Anterior cingulate cortex (tissue), 58 donors: ENCODE measurements around the gene GTPBP10.
A peak's percentile ranks its signal among the peaks of the same experiment; 100 is the strongest.
"Not testable (repeated sequence)": the region's sequence is repeated elsewhere in the genome, so short reads cannot be mapped to it uniquely, and the experiment has no call there.

Experiments
- DNase-seq, 58 donors: peaks; one replicate each; lab custom pipeline; 2025; lab: John Stamatoyannopoulos, UW

The GTPBP10 gene

GRCh38 chr7:90350032-90350431 lies 3.5 kb downstream of the GTPBP10 start:
- not testable (repeated sequence) for DNase-seq

- DNase-seq: no peak
Measured at GRCh38 chr7:90351987-90352386, 5.5 kb downstream of the GTPBP10 start.

- DNase-seq: no peak
Measured at GRCh38 chr7:90383422-90383821, 36.9 kb downstream of the GTPBP10 start.

GRCh38 chr7:90383861-90384260 lies 37.3 kb downstream of the GTPBP10 start:
- no peak for DNase-seq

- DNase-seq: no peak
Measured at GRCh38 chr7:90384433-90384832, 37.9 kb downstream of the GTPBP10 start.

GRCh38 chr7:90387470-90388240 lies 41.1 kb downstream of the GTPBP10 start:
- DNase-seq: no peak

GRCh38 chr7:90390926-90391325 lies 44.4 kb downstream of the GTPBP10 start:
- no peak for DNase-seq

- DNase-seq: no peak
Measured at GRCh38 chr7:90391488-90391887, 45.0 kb downstream of the GTPBP10 start.

GRCh38 chr7:90396420-90396819 lies 49.9 kb downstream of the GTPBP10 start:
- no peak for DNase-seq

- DNase-seq: peak in 6 of 58 donors; percentile 4 to 39 (median 16)
Measured at GRCh38 chr7:90401989-90402388, 55.5 kb downstream of the GTPBP10 start.

GRCh38 chr7:90402785-90403173 lies 56.3 kb downstream of the GTPBP10 start:
- DNase-seq: no peak

- DNase-seq: peak; percentile 21 to 91 (median 75)
Measured at GRCh38 chr7:90403174-90404113, 56.9 kb downstream of the GTPBP10 start, which contains the start of gene CLDN12. Gene CLDN12 (plus strand): TSS chr7:90403461. CDS start chr7:90412677, 9,216 bp downstream.

- DNase-seq: no peak
Measured at GRCh38 chr7:90404777-90405176, 58.3 kb downstream of the GTPBP10 start.

- DNase-seq: peak in 2 of 58 donors; percentile 12 to 81
Measured at GRCh38 chr7:90407484-90407821, 60.9 kb downstream of the GTPBP10 start.

- DNase-seq: no peak
Measured at GRCh38 chr7:90408142-90408541, 61.6 kb downstream of the GTPBP10 start.

- no peak for DNase-seq
Measured at GRCh38 chr7:90409667-90410066, 63.2 kb downstream of the GTPBP10 start.

- DNase-seq: no peak
Measured at GRCh38 chr7:90411510-90411909, 65.0 kb downstream of the GTPBP10 start.

GRCh38 chr7:90412458-90413184 lies 66.1 kb downstream of the GTPBP10 start:
- DNase-seq: no peak

GRCh38 chr7:90413185-90413528 lies 66.6 kb downstream of the GTPBP10 start:
- no peak for DNase-seq

- DNase-seq: no peak
Measured at GRCh38 chr7:90421651-90422050, 75.1 kb downstream of the GTPBP10 start.

GRCh38 chr7:90424720-90425119 lies 78.2 kb downstream of the GTPBP10 start:
- DNase-seq: no peak
